Fibroblast of skin of scalp (primary cell): ENCODE measurements around the gene SLC6A3.

ENCODE experiments used
- DNase-seq: peaks from one replicate; pipeline ENCODE4 v3.0.0-alpha.2; 2013

SLC6A3 gene

DNA sequence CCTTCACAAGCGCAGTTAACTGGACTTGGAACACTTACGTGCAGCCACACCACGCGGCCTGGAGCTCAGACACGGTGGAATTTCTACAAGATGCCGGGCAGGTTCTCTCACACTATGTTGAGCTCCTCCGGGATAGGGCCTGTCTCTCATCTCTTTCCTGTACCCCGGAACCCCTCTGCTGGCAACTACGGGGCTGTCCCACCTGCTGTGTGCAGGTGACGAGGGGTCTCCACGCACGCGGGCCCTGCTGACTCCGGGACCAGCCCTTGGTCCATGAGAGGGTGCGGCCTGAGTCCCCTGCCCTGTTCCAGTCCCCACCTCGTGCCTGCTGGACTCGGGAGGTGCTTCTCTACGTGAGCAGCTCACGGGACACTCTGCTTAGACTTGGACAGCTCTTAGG lies 40.1 kb downstream of the SLC6A3 start:
- DNase-seq = no peak

- DNase-seq = no peak
Observed at GRCh38 chr5:1404062-1404461, 41.2 kb downstream of the SLC6A3 start.

DNA sequence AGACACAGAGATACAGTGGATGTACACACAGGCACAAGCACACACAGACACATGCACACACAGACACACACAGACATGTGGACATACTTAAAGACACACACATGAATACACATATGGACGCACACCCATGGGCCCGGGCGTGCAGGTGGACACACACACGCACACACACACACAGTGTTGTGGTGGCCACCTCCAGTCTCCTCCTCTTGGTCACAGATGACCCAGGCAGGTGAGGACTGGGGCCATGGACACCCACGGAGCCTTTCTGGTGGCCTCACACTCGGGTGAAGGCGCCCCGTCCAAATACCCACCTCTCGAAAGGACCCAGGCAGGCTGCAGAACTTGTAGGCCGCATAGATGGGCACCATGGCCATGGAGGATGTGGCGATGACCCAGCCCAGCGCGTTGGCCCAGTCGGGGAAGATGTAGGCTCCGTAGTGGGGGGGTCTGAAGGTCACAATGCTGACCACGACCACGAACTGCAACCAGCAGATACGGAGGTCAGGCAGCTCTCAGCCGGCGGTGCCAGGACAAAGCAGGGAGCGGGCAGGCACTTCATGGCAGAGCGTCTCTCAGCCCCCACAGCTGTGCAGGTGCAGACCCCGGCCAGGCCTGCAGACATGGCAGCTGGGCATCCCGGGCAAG lies 42.5 kb downstream of the SLC6A3 start:
- DNase-seq = no peak

DNA sequence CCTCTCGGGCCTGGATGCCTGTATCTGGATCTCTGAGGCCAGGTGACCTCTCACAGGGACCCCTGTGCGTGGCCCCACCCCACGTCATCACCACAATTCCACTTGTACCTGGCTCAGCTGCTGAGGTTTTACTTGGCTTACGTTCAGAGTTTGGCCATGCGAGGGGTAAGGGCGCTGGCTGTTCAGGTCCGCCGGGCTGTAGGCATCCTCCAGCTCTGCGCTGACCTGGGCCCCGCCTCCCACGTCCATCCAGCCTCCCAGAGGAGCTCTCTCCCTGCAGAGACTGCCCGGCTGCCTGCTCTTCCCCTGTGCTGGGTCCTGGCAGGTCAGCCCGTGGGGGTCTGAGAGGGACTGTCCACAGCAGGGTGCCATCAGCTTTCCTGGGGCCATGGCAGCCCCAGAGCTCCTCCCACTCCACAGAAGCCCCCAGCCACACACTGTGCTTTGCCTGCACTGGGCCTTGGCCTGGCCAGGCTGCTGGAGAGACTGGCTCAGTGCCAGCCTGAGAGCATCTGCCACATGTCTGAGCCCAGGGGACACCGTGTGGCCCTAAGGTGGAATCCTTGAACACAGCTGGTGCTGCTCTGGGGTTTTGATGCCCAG lies 43.6 kb downstream of the SLC6A3 start:
- DNase-seq = no peak

DNA sequence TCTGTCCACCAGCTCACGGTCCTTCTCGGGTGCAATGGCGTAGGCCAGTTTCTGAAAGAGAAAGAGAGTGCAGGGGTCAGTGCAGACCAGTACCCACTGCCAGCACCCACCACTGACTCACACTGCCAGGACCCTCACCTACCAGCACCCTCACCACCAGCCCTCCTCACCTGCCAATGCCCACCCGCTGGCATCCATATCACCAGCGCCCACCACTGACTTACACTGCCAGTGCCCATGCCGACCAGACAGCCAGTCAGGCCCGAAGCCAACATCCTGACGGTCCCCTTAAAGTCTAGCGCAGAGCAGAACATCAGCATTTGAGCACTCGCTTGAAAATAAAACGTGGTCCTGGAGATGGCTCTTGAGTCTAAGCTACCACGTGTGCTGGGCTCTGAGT lies 44.3 kb downstream of the SLC6A3 start:
- DNase-seq = no peak

GRCh38 chr5:1400211-1400855 lies 44.9 kb downstream of the SLC6A3 start:
- no peak for DNase-seq

GRCh38 chr5:1399737-1400136 lies 45.5 kb downstream of the SLC6A3 start:
- no peak for DNase-seq

DNA sequence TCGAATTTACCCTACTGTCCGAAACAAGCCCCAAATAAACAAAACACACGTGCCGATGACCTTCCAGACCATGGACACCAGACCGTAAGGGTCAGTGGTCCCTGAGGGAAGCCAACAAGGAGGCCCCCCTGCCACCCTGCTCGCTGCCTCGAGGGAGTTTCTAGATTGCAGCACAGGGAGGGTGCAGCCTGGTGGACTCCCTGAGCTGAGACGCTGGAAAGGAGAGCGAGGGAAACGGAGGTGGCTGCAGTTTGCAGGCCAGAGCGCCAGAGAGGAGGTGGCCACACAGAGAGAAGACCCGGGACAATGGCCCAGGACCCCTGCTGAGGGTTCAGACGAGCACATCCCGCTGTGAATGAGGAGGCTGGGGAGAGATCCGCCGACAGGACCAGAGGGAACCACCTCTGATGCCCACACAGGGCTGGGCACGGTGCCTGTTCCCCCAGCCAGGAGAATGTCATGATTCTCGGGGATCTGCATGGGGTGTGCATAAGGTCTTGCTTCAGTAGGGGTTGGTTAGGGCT lies 48.9 kb downstream of the SLC6A3 start:
- no peak for DNase-seq

- DNase-seq = no peak
Observed at GRCh38 chr5:1394881-1395860, 50.1 kb downstream of the SLC6A3 start.

GRCh38 chr5:1393571-1394501 lies 51.4 kb downstream of the SLC6A3 start:
- DNase-seq = no peak

- no peak for DNase-seq
Observed at GRCh38 chr5:1392801-1393565, 52.3 kb downstream of the SLC6A3 start.

GRCh38 chr5:1392261-1392660 lies 53.0 kb downstream of the SLC6A3 start:
- DNase-seq = no peak

- no peak for DNase-seq
Observed at GRCh38 chr5:1391691-1392090, 53.5 kb downstream of the SLC6A3 start.

DNA sequence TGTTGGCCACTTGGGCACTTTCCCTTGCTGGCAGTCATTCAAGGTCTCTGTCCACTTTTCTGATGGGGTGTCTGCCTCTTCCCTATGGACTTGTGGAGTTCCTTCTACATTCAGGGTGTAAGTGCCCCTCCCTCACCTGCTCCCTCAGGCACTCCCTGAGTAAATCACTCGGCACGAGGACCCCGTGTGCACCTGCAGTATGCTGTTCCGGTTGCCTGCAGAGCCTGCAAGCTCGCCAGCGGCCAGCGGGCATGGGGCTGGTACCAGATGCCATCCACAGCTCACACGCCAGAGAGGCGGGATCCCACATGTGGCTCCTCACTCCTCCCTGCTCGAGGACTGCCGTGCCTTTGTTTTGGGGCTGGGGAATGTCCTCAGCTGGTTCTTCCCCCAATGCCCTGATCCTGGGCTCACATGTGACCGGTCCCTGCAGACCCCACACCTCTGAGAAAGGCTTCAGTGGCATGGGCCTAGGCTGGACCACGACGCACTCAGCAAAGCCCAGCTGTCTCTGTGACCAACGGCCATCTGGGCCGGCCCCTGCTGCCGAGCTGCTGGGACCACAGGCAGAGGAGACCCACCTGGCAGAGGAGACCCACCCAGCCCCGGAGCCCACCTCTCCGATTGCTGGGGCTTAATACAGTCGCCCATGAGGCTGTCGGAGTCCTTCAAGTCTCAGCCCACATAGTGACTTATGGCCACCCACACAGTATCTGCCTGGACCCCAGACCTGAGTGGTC lies 54.2 kb downstream of the SLC6A3 start:
- no peak for DNase-seq

DNA sequence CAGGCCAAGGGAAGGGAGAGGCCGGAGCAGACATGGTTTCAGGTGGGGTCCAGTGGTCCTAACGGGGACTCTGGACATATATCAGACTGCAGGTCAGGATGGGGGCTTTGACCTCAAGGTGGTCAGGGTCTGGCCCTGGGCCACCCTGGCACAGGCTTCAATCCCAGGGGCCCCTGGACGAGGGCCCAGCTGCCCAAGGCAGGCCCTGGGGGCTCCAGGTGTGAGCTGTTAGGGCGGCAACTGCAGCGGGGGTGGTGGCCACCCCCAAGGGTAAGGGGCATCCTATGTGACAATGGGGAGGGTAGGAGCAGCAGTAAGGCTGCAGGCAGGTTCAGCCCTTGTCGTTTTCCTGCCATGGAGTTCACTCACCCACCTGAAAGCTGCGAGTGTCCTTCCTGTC lies 54.9 kb downstream of the SLC6A3 start:
- no peak for DNase-seq

GRCh38 chr5:1388383-1388967 lies 56.8 kb downstream of the SLC6A3 start:
- DNase-seq = no peak

GRCh38 chr5:1387876-1388275 lies 57.4 kb downstream of the SLC6A3 start:
- DNase-seq = no peak

DNA sequence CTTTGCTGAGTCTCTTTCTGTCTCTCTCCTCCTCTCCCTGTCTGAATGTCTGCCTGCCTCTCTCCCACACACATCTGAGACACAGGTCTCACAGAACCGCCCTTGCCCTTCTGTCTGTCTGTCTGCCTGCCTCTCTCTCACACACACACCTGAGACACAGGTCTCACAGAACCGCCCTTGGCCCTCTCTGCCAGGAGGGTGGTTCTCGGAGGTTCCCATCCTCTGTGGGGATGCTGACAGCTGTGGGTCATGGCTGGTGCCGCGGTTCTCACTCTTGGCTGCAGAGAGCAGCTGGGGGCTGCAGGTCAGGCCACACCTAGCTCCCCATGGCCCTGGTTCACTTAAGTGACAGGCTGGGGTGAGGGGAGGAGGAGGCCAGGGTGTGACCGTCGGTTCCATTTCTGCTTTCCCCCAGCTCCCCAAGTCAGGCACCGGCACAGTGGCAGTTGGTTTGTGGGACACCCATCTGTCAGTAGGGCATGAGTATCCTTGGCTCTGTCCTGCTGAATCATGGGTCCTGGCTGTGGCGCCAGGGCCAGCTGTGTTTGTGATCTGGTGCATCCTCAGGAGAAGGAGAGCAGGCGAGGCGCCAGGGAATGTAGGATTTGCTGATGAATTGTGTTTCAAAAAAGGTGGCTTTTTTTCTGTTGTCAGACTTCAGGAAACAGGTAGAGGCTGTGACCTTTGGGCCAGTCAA lies 58.0 kb downstream of the SLC6A3 start:
- no peak for DNase-seq

- DNase-seq = no peak
Observed at GRCh38 chr5:1386274-1386717, 58.9 kb downstream of the SLC6A3 start.
